Lung (tissue), 12 donors: ENCODE results near the gene DENND5B. TPM values are rescaled to one million over a fixed set of nuclear protein-coding genes. Genes with fewer than 3 reads are reported as not detected.
"Not testable (repeated sequence)": the region's sequence is repeated elsewhere in the genome, so short reads cannot be mapped to it uniquely, and the experiment has no call there.

Experiments used
- ATAC-seq: fragments of 200-7000 bp; cut with Tn5 transposase; one replicate; pipeline ENCODE4 v1.9.1; 2020; ENCODE audit warnings: moderate number of reproducible peaks; ENCODE audit not compliant: insufficient read depth, low FRiP score
- DNase-seq, 3 donors: peaks; one replicate each; pipeline ENCODE4 v3.0.0-alpha.2; 2013 to 2017
- H3K27ac ChIP-seq, 2 donors: one replicate each; pipeline ENCODE4 v1.5.1; 2013; ENCODE audit warnings: mild to moderate bottlenecking in 2 of 2, moderate library complexity in 2 of 2, control low read depth in 1 of 2, inconsistent platforms in 1 of 2, low read depth in 1 of 2, low read length in 1 of 2
- H3K27me3 ChIP-seq, 3 donors: one replicate each; pipeline ENCODE4 v1.5.1; 2013; ENCODE audit warnings: low read length in 2 of 3; ENCODE audit not compliant: control insufficient read depth in 3 of 3, insufficient read depth in 3 of 3
- H3K36me3 ChIP-seq, 4 donors: one replicate each; pipeline ENCODE4 v1.5.1; 2013; ENCODE audit warnings: low read length in 4 of 4, mild to moderate bottlenecking in 1 of 4, moderate library complexity in 1 of 4; ENCODE audit not compliant: control insufficient read depth in 4 of 4, insufficient read depth in 4 of 4
- H3K4me1 ChIP-seq, 5 donors: one replicate each; pipeline ENCODE4 v1.5.1; 2013; ENCODE audit warnings: low read length in 5 of 5, mild to moderate bottlenecking in 2 of 5, moderate library complexity in 1 of 5; ENCODE audit not compliant: control insufficient read depth in 5 of 5, insufficient read depth in 5 of 5
- H3K4me3 ChIP-seq: one replicate; pipeline ENCODE4 v1.5.1; 2013; ENCODE audit warnings: mild to moderate bottlenecking, control low read depth, moderate library complexity
- H3K9ac ChIP-seq, 2 donors: one replicate each; pipeline ENCODE4 v1.5.1; 2013; ENCODE audit warnings: low read length in 2 of 2, control low read depth in 1 of 2; ENCODE audit not compliant: insufficient read depth in 1 of 2
- H3K9me3 ChIP-seq, 4 donors: one replicate each; pipeline ENCODE4 v1.5.1; 2013; ENCODE audit warnings: low read length in 3 of 4, mild to moderate bottlenecking in 1 of 4, moderate library complexity in 1 of 4; ENCODE audit not compliant: control insufficient read depth in 4 of 4, insufficient read depth in 3 of 4
- CTCF ChIP-seq: IDR thresholded peaks from 2 replicates; pipeline ENCODE4 v1.5.1; 2012; ENCODE audit warnings: mild to moderate bottlenecking; ENCODE audit errors: control extremely low read depth, extremely low read depth
- WGBS, 2 donors: extraction: QIAGEN DNeasy Blood & Tissue Kit; methylation state at CpG; one replicate each; pipeline ENCODE4 v1.1.7; 2013; 5-methylcytosine and 5-hydroxymethylcytosine counted together
- polyA plus RNA-seq, 2 donors: library from polyadenylated mRNA; stranded (reverse); fragments of 200-250 nt; gene quantifications; one replicate each; pipeline ENCODE4 v1.2.1, GENCODE V29; 2013
- total RNA-seq, 2 donors: library from RNA; depleted of rRNA in 1 of 2; stranded (reverse); fragments of >200 nt in 1 of 2; gene quantifications; one replicate each; pipeline ENCODE4 v1.2.1, GENCODE V29; 2014 to 2021
- donor health status: control.
- donor health status: control.
- donor health status: Bipolar disorder and iron deficiency.
- donor health status: healthy.
- donor health status: DM: yes; HTN: yes; CAD: no.

Gene DENND5B
- total and polyA plus RNA-seq, 4 donors: 1.2 to 15.7 (median 3.6) TPM

GRCh38 chr12:31620311-31620710 is 29.4 kb upstream of the DENND5B start:
- H3K36me3 ChIP-seq: no peaks in the 10 kb centered on the region
- H3K4me3 ChIP-seq: no peak overlapping the region
- WGBS, 2 donors: 99 to 100% methylated on average over 2 of the region's 2 CpGs
- H3K27ac ChIP-seq: no peak overlapping the region
- H3K27me3 ChIP-seq: no peaks in the 10 kb centered on the region
- no peak overlapping the region for H3K9ac ChIP-seq
- H3K4me1 ChIP-seq: peaks cover 0 to 7% (median 0%) of the 10 kb centered on the region in 5 donors
- ATAC-seq: no peak
- no peak for DNase-seq
- TF ChIP-seq CTCF: no peak
- no peaks in the 10 kb centered on the region for H3K9me3 ChIP-seq

- Histone ChIP-seq H3K9ac (no peak overlapping the region), H3K4me1 (peaks cover 0 to 7% (median 0%) of the 10 kb centered on the region in 5 donors), H3K27ac (no peak overlapping the region), H3K4me3 (no peak overlapping the region), H3K36me3 (no peaks in the 10 kb centered on the region), H3K27me3 (no peaks in the 10 kb centered on the region), H3K9me3 (no peaks in the 10 kb centered on the region)
- WGBS, 2 donors: 85 to 91% methylated on average over 3 of the region's 3 CpGs
- DNase-seq (peak in 1 of 3 donors; percentile 15), ATAC-seq (no peak)
- TF ChIP-seq CTCF: no peak
These were observed 27.5 kb upstream of the DENND5B start for GRCh38 chr12:31618228-31619025.

- Histone ChIP-seq H3K4me3 (no peak overlapping the region), H3K27ac (no peak overlapping the region), H3K36me3 (no peaks in the 10 kb centered on the region), H3K9ac (no peak overlapping the region), H3K27me3 (no peaks in the 10 kb centered on the region), H3K4me1 (peaks cover 0 to 3% (median 0%) of the 10 kb centered on the region in 5 donors), H3K9me3 (peaks cover 0 to 3% (median under 1%) of the 10 kb centered on the region in 4 donors)
- 85 to 92% methylated on average over 2 of the region's 2 CpGs for WGBS, 2 donors
- DNase-seq: no peak
- ATAC-seq: no peak
- no peak for TF ChIP-seq CTCF
These were observed 21.9 kb upstream of the DENND5B start for GRCh38 chr12:31612819-31613218.

- WGBS, 2 donors: 85 to 89% methylated on average over 2 of the region's 2 CpGs
- not testable (repeated sequence) for DNase-seq, H3K4me1 ChIP-seq, H3K9ac ChIP-seq, H3K27ac ChIP-seq, H3K36me3 ChIP-seq, H3K9me3 ChIP-seq, ATAC-seq, H3K4me3 ChIP-seq, H3K27me3 ChIP-seq
These were observed 17.4 kb upstream of the DENND5B start for GRCh38 chr12:31608299-31608698.
